ENCODE data around the gene RGS17.

Gene RGS17

DNA sequence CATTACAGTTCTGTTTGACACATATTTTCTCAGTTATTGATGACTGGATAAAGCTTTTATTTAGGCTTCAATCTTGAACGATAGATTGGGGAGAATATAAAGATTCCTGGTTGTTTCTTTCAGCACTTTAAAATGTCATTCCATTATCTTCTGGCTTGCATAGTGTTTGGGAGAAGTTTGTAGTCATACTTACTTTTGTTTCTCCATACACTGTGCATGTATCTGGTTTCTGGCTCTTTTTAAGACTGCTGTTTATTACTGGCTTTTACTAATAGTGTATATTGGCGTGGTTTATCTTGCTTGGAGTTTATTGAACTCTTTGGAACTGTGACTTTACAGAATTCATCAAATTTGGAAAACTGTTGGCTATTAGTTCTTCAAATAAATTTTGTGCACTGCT is 49.2 kb downstream of the RGS17 start:
- no peak for DNase-seq

- no peak for DNase-seq
Observed at GRCh38 chr6:153076431-153076830, 54.7 kb downstream of the RGS17 start.

DNA sequence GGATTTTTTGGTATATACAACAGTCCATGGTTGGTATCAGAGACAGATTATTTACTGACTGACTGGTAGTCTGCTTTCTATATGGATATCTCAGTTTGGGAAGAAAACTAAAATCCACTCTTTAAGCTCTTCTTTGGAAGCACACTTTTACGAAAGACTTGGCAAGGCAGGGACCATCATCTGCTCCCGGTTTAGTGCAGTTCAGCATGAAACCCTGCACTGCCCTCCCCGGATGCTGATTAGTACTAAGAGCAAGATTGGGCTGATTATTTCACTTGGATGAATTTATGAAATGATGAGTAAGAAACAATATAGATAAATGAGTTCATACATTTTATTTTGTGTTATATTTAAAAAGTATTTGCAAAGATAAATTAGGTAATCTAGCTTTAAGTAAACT is 56.3 kb downstream of the RGS17 start:
- no peak for DNase-seq

- DNase-seq = no peak
Observed at GRCh38 chr6:153073841-153074240, 57.2 kb downstream of the RGS17 start.

GRCh38 chr6:153070756-153071155 is 60.3 kb downstream of the RGS17 start:
- DNase-seq = no peak

GRCh38 chr6:153069897-153070296 is 61.2 kb downstream of the RGS17 start:
- DNase-seq = no peak

GRCh38 chr6:153065222-153065621 is 65.9 kb downstream of the RGS17 start:
- DNase-seq = no peak

DNA sequence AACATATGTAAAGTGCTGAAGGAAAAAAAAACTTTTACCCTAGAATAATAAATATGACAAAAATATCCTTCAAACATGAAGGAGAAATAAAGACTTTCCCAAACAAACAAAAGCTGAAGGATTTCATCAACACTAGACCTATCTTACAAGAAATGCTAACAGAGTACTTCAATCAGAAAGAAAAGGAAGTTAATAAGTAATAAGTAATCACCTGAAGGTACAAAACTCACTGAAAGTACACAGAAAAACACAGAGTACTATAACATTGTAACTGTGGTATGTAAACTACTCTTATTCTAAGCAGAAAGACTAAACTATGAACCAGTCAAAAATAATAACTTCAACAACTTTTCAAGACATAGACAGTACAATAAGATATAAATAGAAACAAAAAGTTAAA is 67.1 kb downstream of the RGS17 start:
- DNase-seq = no peak

GRCh38 chr6:153062516-153062915 is 68.6 kb downstream of the RGS17 start:
- DNase-seq = no peak

DNA sequence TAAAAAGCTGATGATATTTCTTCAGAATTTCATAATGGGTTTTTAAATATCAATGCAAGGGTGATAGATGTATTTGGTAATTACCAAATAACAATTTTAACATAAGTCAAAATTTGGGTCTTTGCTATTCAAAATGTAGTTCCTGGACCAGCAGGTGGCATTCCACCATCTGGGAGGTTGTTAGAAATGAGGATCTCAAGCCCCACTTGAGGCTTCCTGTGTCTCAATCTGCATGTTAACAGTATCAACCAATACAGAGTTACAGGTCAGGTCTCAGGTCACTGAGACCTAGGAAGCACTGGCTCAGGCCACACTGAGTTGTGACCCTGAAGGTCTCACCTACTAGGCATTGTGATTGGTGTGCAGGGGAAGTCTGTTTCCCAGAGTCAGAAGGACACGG is 71.3 kb downstream of the RGS17 start:
- DNase-seq = no peak

DNA sequence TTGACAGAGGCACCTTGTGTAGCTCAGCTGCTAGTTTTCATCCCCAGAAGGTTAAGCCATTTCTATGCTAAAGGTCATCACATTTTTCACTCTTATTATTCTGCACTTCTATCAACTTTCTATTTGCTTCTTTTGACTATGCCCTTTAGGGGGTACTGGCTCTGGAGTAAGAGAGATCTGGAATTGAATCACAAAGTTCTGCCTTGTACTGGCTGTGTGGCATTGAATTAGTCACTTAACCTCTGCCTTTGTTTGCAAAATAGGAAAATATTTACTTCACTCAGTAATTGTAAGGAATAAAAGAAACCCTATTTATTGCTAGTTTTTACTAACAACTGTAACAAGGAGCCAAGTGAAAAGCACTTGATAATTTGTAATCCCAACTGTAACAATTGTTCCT is 71.8 kb downstream of the RGS17 start:
- DNase-seq = no peak

- no peak for DNase-seq
Observed at GRCh38 chr6:153058909-153059308, 72.2 kb downstream of the RGS17 start.

DNA sequence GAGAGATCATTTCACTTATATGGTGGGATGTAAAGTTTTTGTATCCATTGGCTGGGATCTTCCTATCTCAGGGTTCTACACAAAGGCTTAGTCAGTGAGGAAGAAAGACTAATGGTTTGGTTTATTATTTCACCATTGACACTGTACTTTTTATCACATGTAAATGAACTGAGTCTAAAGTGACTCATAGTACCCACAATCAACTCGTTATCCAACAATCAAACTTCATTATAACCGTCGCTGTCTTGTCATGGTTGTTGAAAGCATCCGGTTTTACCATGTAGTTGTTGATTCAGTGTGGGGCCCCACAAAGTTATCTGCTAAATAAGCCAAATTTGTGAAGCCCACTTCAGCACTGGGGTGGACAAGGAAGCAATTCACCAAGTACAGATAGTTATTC is 72.8 kb downstream of the RGS17 start:
- no peak for DNase-seq

- DNase-seq = no peak
Observed at GRCh38 chr6:153056308-153056707, 74.8 kb downstream of the RGS17 start.

DNA sequence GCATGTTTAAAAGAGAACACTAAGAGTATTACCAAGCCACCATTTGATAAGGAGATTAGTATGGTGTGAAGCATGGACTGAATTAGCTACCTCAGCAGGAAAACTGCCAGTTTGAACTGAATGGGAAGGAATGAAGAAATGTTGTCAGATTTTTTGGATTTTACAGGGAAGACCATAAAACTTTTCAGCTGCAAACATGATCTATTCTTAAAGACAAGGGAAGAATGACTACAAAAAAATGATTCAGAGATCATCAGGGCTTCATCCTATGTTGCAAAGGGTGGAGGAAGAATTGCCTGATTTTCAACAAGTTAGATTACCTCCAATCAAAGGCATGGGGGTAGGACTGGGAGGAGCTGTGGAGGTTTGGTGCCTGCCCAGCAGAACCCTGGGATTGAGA is 79.3 kb downstream of the RGS17 start:
- DNase-seq = no peak

- no peak for DNase-seq
Observed at GRCh38 chr6:153048631-153049030, 82.5 kb downstream of the RGS17 start.

DNA sequence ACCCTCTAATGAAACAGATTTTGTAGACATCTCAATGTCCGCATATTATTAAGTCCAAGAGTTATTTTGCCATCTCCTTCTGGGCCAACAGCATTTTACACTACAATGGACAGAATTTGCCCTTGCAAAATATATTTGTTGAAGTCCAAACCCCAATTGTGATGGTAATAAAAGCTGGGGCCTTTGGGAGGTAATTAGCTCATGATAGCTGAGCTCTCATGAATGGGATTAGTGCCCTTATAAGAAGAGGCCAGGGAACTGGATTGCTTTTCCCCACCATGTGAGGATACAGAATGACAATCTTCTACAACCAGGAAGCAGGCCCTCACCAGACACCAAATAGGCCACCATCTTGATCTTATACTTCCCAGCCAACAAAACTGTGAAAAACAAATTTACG is 83.7 kb downstream of the RGS17 start:
- DNase-seq = no peak

GRCh38 chr6:153045271-153045670 is 85.8 kb downstream of the RGS17 start:
- no peak for DNase-seq

- DNase-seq = no peak
Observed at GRCh38 chr6:153044295-153044694, 86.8 kb downstream of the RGS17 start.

DNA sequence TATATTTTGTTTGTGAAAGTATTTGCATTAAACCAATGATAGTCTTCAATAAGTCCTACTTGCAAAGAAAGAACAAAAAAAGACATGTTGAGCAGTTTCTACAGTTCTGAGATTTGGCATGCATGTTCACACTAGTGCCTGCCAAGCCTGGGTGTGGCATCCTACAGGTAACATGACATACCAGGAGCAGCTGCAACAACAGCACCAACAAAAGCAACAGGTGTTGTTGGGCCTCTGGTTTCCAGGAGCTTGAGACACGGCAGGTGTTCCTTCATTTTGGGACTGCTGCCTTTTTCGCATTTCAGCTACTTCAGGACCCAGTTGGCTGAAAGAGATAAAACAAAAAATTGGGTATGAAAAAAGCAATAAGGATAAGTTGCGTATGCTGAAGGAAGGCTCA is 87.4 kb downstream of the RGS17 start:
- no peak for DNase-seq

DNA sequence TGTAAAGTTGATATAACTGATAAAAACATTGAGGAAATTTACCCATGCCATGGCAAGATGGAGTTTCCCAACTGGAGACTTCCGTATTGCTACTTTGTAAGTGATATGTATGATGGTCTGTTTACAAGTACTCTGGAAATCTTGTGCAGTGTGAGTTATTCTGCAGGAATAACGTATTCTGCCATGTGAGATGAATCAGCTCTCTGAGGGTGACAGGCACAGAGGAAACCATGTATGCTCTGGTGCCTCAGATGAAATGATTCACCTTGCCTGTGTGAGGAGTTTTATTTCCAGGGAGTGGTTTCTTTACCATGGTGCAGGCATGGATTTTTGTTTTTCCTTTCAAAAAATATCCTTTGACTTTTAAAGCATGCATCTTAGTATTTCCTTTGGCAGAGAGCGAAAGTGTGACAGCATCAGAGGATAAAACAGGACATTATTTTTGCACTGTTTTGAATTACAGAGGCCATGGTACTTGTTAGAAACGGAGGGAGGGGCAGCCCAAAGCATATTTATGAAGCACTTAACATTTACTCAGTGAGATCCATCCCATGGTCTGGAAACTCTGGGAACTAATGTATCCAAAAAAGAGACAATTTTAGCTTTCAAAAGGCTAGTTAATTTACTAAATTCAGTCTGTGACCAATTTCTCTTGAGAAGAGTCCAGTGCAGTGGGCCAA is 92.6 kb downstream of the RGS17 start:
- DNase-seq = no peak

- no peak for DNase-seq
Observed at GRCh38 chr6:153034139-153034538, 96.9 kb downstream of the RGS17 start.

GRCh38 chr6:153032255-153032882 is 98.7 kb downstream of the RGS17 start:
- no peak for DNase-seq

DNA sequence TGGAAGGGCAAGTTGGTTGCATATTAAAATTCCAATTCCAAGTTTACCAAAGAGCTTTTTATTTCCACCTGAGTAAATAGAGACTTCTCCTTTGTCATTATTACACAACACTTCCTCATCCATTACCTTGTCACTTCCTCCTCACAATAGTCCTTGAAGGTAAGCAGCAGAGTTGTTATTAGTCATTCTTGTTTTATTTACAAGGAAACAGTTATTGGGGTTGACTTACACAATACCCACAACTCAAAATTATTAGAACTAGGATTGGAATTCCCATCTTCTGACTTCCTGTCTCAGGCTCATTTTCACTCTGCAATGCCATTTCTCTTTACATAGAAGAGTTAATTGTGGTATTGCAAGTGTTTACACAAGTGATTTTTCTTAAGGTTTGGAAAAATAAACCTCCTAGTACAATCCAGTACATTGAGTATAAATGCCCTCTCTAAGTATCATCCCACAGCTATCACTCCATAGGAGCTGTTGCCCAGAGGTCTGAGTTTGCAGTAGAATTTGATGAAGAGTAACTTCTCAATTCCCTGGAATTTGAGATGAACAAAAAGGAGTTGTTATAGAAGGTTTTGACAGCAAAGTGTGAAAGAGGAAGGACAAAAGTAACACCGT is 99.6 kb downstream of the RGS17 start:
- no peak for DNase-seq

DNA sequence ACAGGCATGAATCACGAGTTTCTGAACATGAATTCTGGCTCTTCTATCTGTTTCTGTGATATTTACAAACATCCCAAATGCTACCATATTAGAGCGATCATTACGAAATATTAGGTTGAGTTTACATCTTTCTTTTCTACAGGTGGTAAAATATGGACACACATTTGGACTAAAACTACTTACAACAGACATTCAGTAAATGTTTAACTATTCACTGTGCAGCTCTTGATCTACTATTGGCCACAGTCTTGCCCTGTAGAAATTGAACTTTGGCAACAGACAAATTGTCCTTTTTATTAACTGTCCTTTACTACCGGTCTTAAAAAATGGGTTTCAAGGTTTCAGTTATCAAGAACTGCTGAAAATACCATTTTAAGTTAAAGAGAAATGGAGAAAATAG is 102.1 kb downstream of the RGS17 start:
- DNase-seq = no peak

All from NCI-H187 treated with DMSO at 0.1 percent for 48 hours (cell line).